Measurements from ENCODE around the gene DCN. TPM values are rescaled to one million over a fixed set of nuclear protein-coding genes. Genes with fewer than 3 reads are reported as not detected.

Gene DCN
- total RNA-seq, 2 donors from 2014 or later: 994 to 1,906 TPM

GRCh38 chr12:91154131-91154530, 28.5 kb downstream of the DCN start:
- no peaks in the 10 kb centered on the region for H3K4me1 ChIP-seq
- H3K4me3 ChIP-seq: no peak overlapping the region
- H3K9me3 ChIP-seq: no peaks in the 10 kb centered on the region
- no peak for TF ChIP-seq CTCF (IDR thresholded peaks at IDR 0.05)
- no peaks in the 10 kb centered on the region for H3K27me3 ChIP-seq
- peaks cover 29% of the 10 kb centered on the region for H3K36me3 ChIP-seq
- no peak overlapping the region for H3K27ac ChIP-seq
- DNase-seq (ENCODE audit: low spot score): no peak

- H3K4me3 ChIP-seq: no peak overlapping the region
- DNase-seq (ENCODE audit: low spot score): no peak
- no peaks in the 10 kb centered on the region for H3K36me3 ChIP-seq
- TF ChIP-seq CTCF (IDR thresholded peaks at IDR 0.05): no peak
- no peak overlapping the region for H3K27ac ChIP-seq
- H3K9me3 ChIP-seq: no peaks in the 10 kb centered on the region
- H3K4me1 ChIP-seq: peaks cover 0 to 10% of the 10 kb centered on the region in 2 donors
- no peaks in the 10 kb centered on the region for H3K27me3 ChIP-seq
Observed at GRCh38 chr12:91144053-91144452, 38.6 kb downstream of the DCN start.

DNA sequence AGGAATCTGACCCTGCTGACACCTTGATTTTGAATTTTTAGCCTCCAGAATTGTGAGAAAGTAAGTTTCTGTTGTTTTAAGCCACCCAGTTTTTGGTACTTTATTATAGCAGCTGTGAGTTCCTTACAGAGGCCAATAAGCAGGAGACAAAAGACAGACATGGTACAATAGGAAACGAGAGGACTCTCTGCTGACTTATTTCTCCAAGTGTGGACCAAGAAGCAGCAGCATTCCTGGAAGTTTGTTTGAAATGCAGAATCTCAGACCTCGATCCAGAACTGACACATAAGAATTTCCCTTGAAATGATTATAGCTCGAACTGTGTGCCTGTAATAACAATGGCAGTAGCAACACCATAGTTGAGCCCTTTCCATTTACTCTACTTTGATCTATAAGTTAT, 39.4 kb downstream of the DCN start:
- Histone ChIP-seq H3K4me3 (no peak overlapping the region), H3K9me3 (no peaks in the 10 kb centered on the region), H3K4me1 (peaks cover 0 to 13% of the 10 kb centered on the region in 2 donors), H3K27me3 (no peaks in the 10 kb centered on the region), H3K27ac (peak overlapping the region in 1 of 2 donors; percentile 56), H3K36me3 (no peaks in the 10 kb centered on the region)
- no peak for DNase-seq (ENCODE audit: low spot score)
- TF ChIP-seq CTCF (IDR thresholded peaks at IDR 0.05): no peak

- no peak for DNase-seq (ENCODE audit: low spot score)
- no peak overlapping the region for H3K4me3 ChIP-seq
- peak overlapping the region in 1 of 2 donors; percentile 56 for H3K27ac ChIP-seq
- TF ChIP-seq CTCF (IDR thresholded peaks at IDR 0.05): no peak
- H3K27me3 ChIP-seq: no peaks in the 10 kb centered on the region
- H3K36me3 ChIP-seq: no peaks in the 10 kb centered on the region
- H3K9me3 ChIP-seq: no peaks in the 10 kb centered on the region
- peaks cover 0 to 19% of the 10 kb centered on the region in 2 donors for H3K4me1 ChIP-seq
Observed at GRCh38 chr12:91142221-91142631, 40.4 kb downstream of the DCN start.

GRCh38 chr12:91140026-91140931, 42.3 kb downstream of the DCN start:
- Histone ChIP-seq H3K36me3 (no peaks in the 10 kb centered on the region), H3K4me3 (no peak overlapping the region), H3K4me1 (peaks cover 0 to 19% of the 10 kb centered on the region in 2 donors), H3K27ac (peak overlapping the region; percentile 57 to 68), H3K27me3 (no peaks in the 10 kb centered on the region), H3K9me3 (no peaks in the 10 kb centered on the region)
- no peak for DNase-seq (ENCODE audit: low spot score)
- TF ChIP-seq CTCF (IDR thresholded peaks at IDR 0.05): no peak

All from right atrium auricular region (tissue), 2 donors.